Measurements from ENCODE around the gene SPESP1. TPM values are rescaled to one million over a fixed set of nuclear protein-coding genes. Genes with fewer than 3 reads are reported as not detected.
"Not testable (repeated sequence)": the region's sequence is repeated elsewhere in the genome, so short reads cannot be mapped to it uniquely, and the experiment has no call there.

The SPESP1 gene
- total RNA-seq, 1 donor from 2014 or later, result 2.0 TPM

GRCh38 chr15:68972201-68973065 lies 42.1 kb downstream of the SPESP1 start:
- ATAC-seq, result no peak
- H3K27me3 ChIP-seq (ENCODE audit: low read depth), result no peaks in the 10 kb centered on the region

GRCh38 chr15:68975651-68976160 lies 45.4 kb downstream of the SPESP1 start:
- ATAC-seq; H3K27me3 ChIP-seq (ENCODE audit: low read depth); H3K9me3 ChIP-seq; intact Hi-C loops (cut with DNase I); H3K27ac ChIP-seq; H3K4me1 ChIP-seq; H3K4me3 ChIP-seq; H3K36me3 ChIP-seq; DNase-seq: not testable (repeated sequence)

More at GRCh38 chr15:68972201-68973065, 42.1 kb downstream of the SPESP1 start:
- no peak overlapping the region for H3K27ac ChIP-seq
- H3K9me3 ChIP-seq, result peaks cover 13% of the 10 kb centered on the region
- intact Hi-C loops (cut with DNase I), result no loop called here
- no peak overlapping the region for H3K4me3 ChIP-seq
- no peak for DNase-seq
- H3K36me3 ChIP-seq, result no peaks in the 10 kb centered on the region
- H3K4me1 ChIP-seq, result no peaks in the 10 kb centered on the region
- no peak for TF ChIP-seq CTCF (IDR thresholded peaks at IDR 0.05)

GRCh38 chr15:68977426-68977825 lies 47.1 kb downstream of the SPESP1 start:
- H3K27ac ChIP-seq; intact Hi-C loops (cut with DNase I); H3K27me3 ChIP-seq (ENCODE audit: low read depth); H3K4me1 ChIP-seq; ATAC-seq; H3K36me3 ChIP-seq; H3K4me3 ChIP-seq; DNase-seq; H3K9me3 ChIP-seq: not testable (repeated sequence)

GRCh38 chr15:68979006-68979405 lies 48.7 kb downstream of the SPESP1 start:
- no peak for TF ChIP-seq CTCF (IDR thresholded peaks at IDR 0.05)
- no peak for ATAC-seq
- intact Hi-C loops (cut with DNase I), result no loop called here
- DNase-seq, result no peak
- Histone ChIP-seq H3K27me3 (ENCODE audit: low read depth) (no peaks in the 10 kb centered on the region), H3K27ac (no peak overlapping the region), H3K9me3 (no peaks in the 10 kb centered on the region), H3K4me1 (no peaks in the 10 kb centered on the region), H3K36me3 (no peaks in the 10 kb centered on the region), H3K4me3 (no peak overlapping the region)

GRCh38 chr15:68979816-68980215 lies 49.5 kb downstream of the SPESP1 start:
- no peak overlapping the region for H3K4me3 ChIP-seq
- no peak for TF ChIP-seq CTCF (IDR thresholded peaks at IDR 0.05)
- no peaks in the 10 kb centered on the region for H3K36me3 ChIP-seq
- intact Hi-C loops (cut with DNase I), result no loop called here
- H3K27ac ChIP-seq, result no peak overlapping the region
- no peaks in the 10 kb centered on the region for H3K4me1 ChIP-seq
- no peak for DNase-seq
- no peaks in the 10 kb centered on the region for H3K27me3 ChIP-seq (ENCODE audit: low read depth)
- ATAC-seq, result no peak
- no peaks in the 10 kb centered on the region for H3K9me3 ChIP-seq

- H3K4me3 ChIP-seq, result no peak overlapping the region
- H3K27ac ChIP-seq, result no peak overlapping the region
- TF ChIP-seq CTCF (IDR thresholded peaks at IDR 0.05), result no peak
- intact Hi-C loops (cut with DNase I), result no loop called here
- no peaks in the 10 kb centered on the region for H3K9me3 ChIP-seq
- no peaks in the 10 kb centered on the region for H3K4me1 ChIP-seq
- no peaks in the 10 kb centered on the region for H3K27me3 ChIP-seq (ENCODE audit: low read depth)
- H3K36me3 ChIP-seq, result no peaks in the 10 kb centered on the region
- ATAC-seq, result no peak
- no peak for DNase-seq
Observed at GRCh38 chr15:68980786-68981185, 50.5 kb downstream of the SPESP1 start.

Data from lower lobe of right lung (tissue), 2 donors.